Nephron progenitor cell (in vitro differentiated cells): ENCODE measurements around the gene THBS2.

Experiments
- DNase-seq: peaks from one replicate; pipeline ENCODE4 v3.0.0; 2021
- H3K27ac Mint-ChIP-seq: 2 replicates; pipeline ENCODE4 v1.8.0; 2021; ENCODE audit warnings: mild to moderate bottlenecking, moderate library complexity, mixed read lengths
- H3K27me3 Mint-ChIP-seq: 2 replicates; pipeline ENCODE4 v1.8.0; 2021; ENCODE audit warnings: mild to moderate bottlenecking, low read depth, mixed read lengths; ENCODE audit not compliant: poor library complexity
- H3K36me3 Mint-ChIP-seq: 2 replicates; pipeline ENCODE4 v1.8.0; 2021; ENCODE audit warnings: low read depth, mixed read lengths
- H3K4me1 Mint-ChIP-seq: 2 replicates; pipeline ENCODE4 v1.8.0; 2021; ENCODE audit warnings: mixed read lengths
- H3K4me3 Mint-ChIP-seq: 2 replicates; pipeline ENCODE4 v1.8.0; 2021; ENCODE audit warnings: mild to moderate bottlenecking, moderate library complexity, mixed read lengths
- H3K9me3 Mint-ChIP-seq: 2 replicates; pipeline ENCODE4 v1.8.0; 2021; ENCODE audit warnings: mild to moderate bottlenecking, moderate library complexity, mixed read lengths
- CTCF ChIP-seq: fragments of 200-600 bp; sonication (generic); IDR thresholded peaks from 2 replicates; pipeline ENCODE4 v1.5.0; 2021; ENCODE audit warnings: antibody characterized with exemption

THBS2 gene

GRCh38 chr6:169235286-169235685 is 18.4 kb downstream of the THBS2 start:
- H3K27me3 Mint-ChIP-seq = peaks cover 12% of the 10 kb centered on the region
- no peak overlapping the region for H3K4me3 Mint-ChIP-seq
- H3K27ac Mint-ChIP-seq = peak overlapping the region; percentile 39
- DNase-seq = no peak
- no peak for TF ChIP-seq CTCF
- H3K9me3 Mint-ChIP-seq = peaks cover 21% of the 10 kb centered on the region
- peaks cover 5% of the 10 kb centered on the region for H3K4me1 Mint-ChIP-seq
- peaks cover 11% of the 10 kb centered on the region for H3K36me3 Mint-ChIP-seq

- Mint-ChIP-seq H3K9me3 (peaks cover 21% of the 10 kb centered on the region), H3K4me3 (no peak overlapping the region), H3K27me3 (peaks cover 12% of the 10 kb centered on the region), H3K36me3 (peaks cover 11% of the 10 kb centered on the region), H3K27ac (no peak overlapping the region), H3K4me1 (peaks cover 11% of the 10 kb centered on the region)
- TF ChIP-seq CTCF = no peak
- no peak for DNase-seq
These were observed 19.0 kb downstream of the THBS2 start for GRCh38 chr6:169234634-169235033.

- Mint-ChIP-seq H3K27me3 (peaks cover 12% of the 10 kb centered on the region), H3K9me3 (peaks cover 21% of the 10 kb centered on the region), H3K4me1 (peaks cover 16% of the 10 kb centered on the region), H3K4me3 (no peak overlapping the region), H3K36me3 (peaks cover 11% of the 10 kb centered on the region), H3K27ac (no peak overlapping the region)
- TF ChIP-seq CTCF = no peak
- no peak for DNase-seq
These were observed 19.8 kb downstream of the THBS2 start for GRCh38 chr6:169233832-169234231.

- Mint-ChIP-seq H3K9me3 (peaks cover 21% of the 10 kb centered on the region), H3K27me3 (peaks cover 11% of the 10 kb centered on the region), H3K27ac (peak overlapping the region; percentile 36), H3K4me1 (peaks cover 16% of the 10 kb centered on the region), H3K36me3 (peaks cover 11% of the 10 kb centered on the region), H3K4me3 (no peak overlapping the region)
- no peak for TF ChIP-seq CTCF
- no peak for DNase-seq
These were observed 20.5 kb downstream of the THBS2 start for GRCh38 chr6:169233181-169233580.

- peaks cover 12% of the 10 kb centered on the region for H3K27me3 Mint-ChIP-seq
- H3K4me1 Mint-ChIP-seq = peaks cover 16% of the 10 kb centered on the region
- peaks cover 11% of the 10 kb centered on the region for H3K36me3 Mint-ChIP-seq
- no peak overlapping the region for H3K27ac Mint-ChIP-seq
- no peak overlapping the region for H3K4me3 Mint-ChIP-seq
- TF ChIP-seq CTCF = no peak
- DNase-seq = no peak
- peaks cover 21% of the 10 kb centered on the region for H3K9me3 Mint-ChIP-seq
These were observed 21.1 kb downstream of the THBS2 start for GRCh38 chr6:169232507-169232931.

GRCh38 chr6:169231790-169232506 is 21.7 kb downstream of the THBS2 start:
- no peak overlapping the region for H3K4me3 Mint-ChIP-seq
- H3K27ac Mint-ChIP-seq = no peak overlapping the region
- peaks cover 21% of the 10 kb centered on the region for H3K9me3 Mint-ChIP-seq
- H3K4me1 Mint-ChIP-seq = peaks cover 16% of the 10 kb centered on the region
- no peak for TF ChIP-seq CTCF
- H3K36me3 Mint-ChIP-seq = peaks cover 11% of the 10 kb centered on the region
- H3K27me3 Mint-ChIP-seq = peaks cover 12% of the 10 kb centered on the region
- DNase-seq = no peak
